Airway epithelial cell (primary cell): ENCODE data around the gene MT1E. TPM values are rescaled to one million over a fixed set of nuclear protein-coding genes. Genes with fewer than 3 reads are reported as not detected.

ENCODE experiments used
- total RNA-seq: library from RNA; depleted of rRNA; stranded (reverse); fragments of >200 nt; gene quantifications from 2 replicates; pipeline ENCODE4 v1.2.3, GENCODE V29; 2015

Gene MT1E
- 367 and 549 TPM in 2 replicates for total RNA-seq

GRCh38 chr16:56625140-56625942 is at the start of gene MT1E:
Gene MT1E, plus strand, starts transcription at chr16:56625781. Its CDS starts 71 bp downstream, at chr16:56625852.

GRCh38 chr16:56589141-56590039 is 36.2 kb upstream of the MT1E start, which contains the start of gene MT3:
Gene MT3, plus strand, starts transcription at chr16:56589528. Its CDS starts 63 bp downstream, at chr16:56589591.

GRCh38 chr16:56608043-56608875 is 17.3 kb upstream of the MT1E start, which contains the start of gene MT2A:
Gene MT2A, plus strand, starts transcription at chr16:56608584. Its CDS starts 72 bp downstream, at chr16:56608656.

GRCh38 chr16:56632156-56632847 is 6.7 kb downstream of the MT1E start, which contains the start of gene MT1M:
Gene MT1M, plus strand, starts transcription at chr16:56632659. Its CDS starts 73 bp downstream, at chr16:56632732.

GRCh38 chr16:56637814-56638750 is 12.5 kb downstream of the MT1E start, which contains the start of gene MT1A:
Gene MT1A, plus strand, starts transcription at chr16:56638666. Its CDS starts 73 bp downstream, at chr16:56638739.

GRCh38 chr16:56651586-56651985 is 26.0 kb downstream of the MT1E start, which contains the start of gene MT1B:
Gene MT1B, plus strand, starts transcription at chr16:56651886. Its CDS starts 68 bp downstream, at chr16:56651954.

GRCh38 chr16:56657555-56658326 is 32.2 kb downstream of the MT1E start, which contains the start of gene MT1F:
Gene MT1F, plus strand, starts transcription at chr16:56657959. Its CDS starts 100 bp downstream, at chr16:56658059.

GRCh38 chr16:56667581-56668571 is 42.3 kb downstream of the MT1E start, which contains the start of gene MT1G:
Gene MT1G, minus strand, starts transcription at chr16:56668065. Its CDS starts 72 bp downstream, at chr16:56667993.

GRCh38 chr16:56669005-56669839 is 43.6 kb downstream of the MT1E start, which contains the start of gene MT1H:
Gene MT1H, plus strand, starts transcription at chr16:56669814. Its CDS starts 71 bp downstream, at chr16:56669885.

Other genes starting within 250 kb of the MT1E start
- 107 and 112 TPM in 2 replicates for gene AMFR, start 200.2 kb upstream of the MT1E start, total RNA-seq
- gene NUDT21, start 174.4 kb upstream of the MT1E start, total RNA-seq, result 63.7 and 67.4 TPM in 2 replicates
- 49.7 and 62.8 TPM in 2 replicates for gene OGFOD1, start 174.2 kb upstream of the MT1E start, total RNA-seq
- gene BBS2, start 105.8 kb upstream of the MT1E start, total RNA-seq, result 29.3 and 35.9 TPM in 2 replicates
- gene MT4, start 60.7 kb upstream of the MT1E start, total RNA-seq, result not detected in 2 replicates
- not detected in 2 replicates for gene MT3, start 36.3 kb upstream of the MT1E start, total RNA-seq
- 602 and 1,004 TPM in 2 replicates for gene MT2A, start 17.2 kb upstream of the MT1E start, total RNA-seq
- not detected in 2 replicates for gene MT1M, start 6.9 kb downstream of the MT1E start, total RNA-seq
- gene MT1A, start 12.9 kb downstream of the MT1E start, total RNA-seq, result not detected in 2 replicates
- not detected in 2 replicates for gene MT1B, start 26.1 kb downstream of the MT1E start, total RNA-seq
- 1.5 and 6.8 TPM in 2 replicates for gene MT1F, start 32.2 kb downstream of the MT1E start, total RNA-seq
- gene MT1G, start 42.3 kb downstream of the MT1E start, total RNA-seq, result 1.1 TPM in 1 of 2 replicates, not detected in the other
- gene MT1H, start 44.0 kb downstream of the MT1E start, total RNA-seq, result not detected in 2 replicates
- 1,022 and 1,842 TPM in 2 replicates for gene MT1X, start 56.7 kb downstream of the MT1E start, total RNA-seq
- 52.4 and 72.1 TPM in 2 replicates for gene NUP93, start 104.3 kb downstream of the MT1E start, total RNA-seq
- not detected in 2 replicates for gene SLC12A3, start 239.4 kb downstream of the MT1E start, total RNA-seq